Germinal center (tissue), 1 donor: ENCODE measurements around the gene DOCK8.
"Not testable (repeated sequence)": the region's sequence is repeated elsewhere in the genome, so short reads cannot be mapped to it uniquely, and the experiment has no call there.

Source experiments
- DNase-seq: peaks from one replicate; pipeline ENCODE4 v3.0.0; 2012; ENCODE audit warnings: mixed read lengths, low spot score

Gene DOCK8

DNA sequence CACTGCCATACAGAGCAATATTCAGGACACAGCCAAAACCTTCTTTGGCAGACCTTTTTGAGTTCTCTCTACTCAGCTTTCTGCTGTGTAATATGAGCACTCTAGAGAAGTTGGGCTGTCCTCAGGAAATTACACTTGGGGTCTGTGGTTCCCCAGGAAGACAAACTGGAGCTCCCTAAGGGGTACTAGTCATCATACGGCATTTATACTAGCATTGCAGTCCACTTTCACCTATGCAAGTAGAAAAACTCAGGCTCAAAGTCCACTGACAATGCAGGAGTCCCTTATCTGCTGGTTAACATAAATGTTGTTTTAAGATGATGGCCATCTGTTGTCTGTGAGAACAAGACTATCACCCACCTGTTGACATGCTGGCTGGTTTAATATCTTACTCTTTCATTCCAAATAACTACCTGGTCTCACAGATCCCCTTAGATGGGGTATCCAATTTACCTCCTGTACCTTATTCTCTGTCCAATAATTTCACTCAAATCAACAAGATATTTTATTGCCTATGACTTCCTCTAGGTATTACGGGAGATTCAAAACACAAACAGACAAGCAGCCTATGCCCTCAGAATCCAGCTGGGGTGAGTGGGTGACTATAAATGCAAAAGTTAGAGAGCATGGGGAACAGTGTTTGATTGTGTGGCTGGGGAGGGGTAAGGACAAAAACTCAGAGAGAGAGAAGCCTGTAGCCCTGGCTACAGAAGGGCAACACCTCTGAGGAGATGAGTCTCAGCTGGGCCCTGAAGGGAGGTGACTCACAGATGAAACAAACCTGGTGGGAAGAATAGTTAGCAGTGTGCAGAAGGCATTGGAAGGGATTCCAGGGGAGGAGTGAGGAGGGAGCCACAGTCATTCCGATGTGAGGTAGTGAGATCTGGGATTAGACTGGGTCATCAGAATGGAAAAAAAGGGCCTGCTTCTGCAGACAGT is 10.2 kb downstream of the DOCK8 start:
- no peak for DNase-seq

DNA sequence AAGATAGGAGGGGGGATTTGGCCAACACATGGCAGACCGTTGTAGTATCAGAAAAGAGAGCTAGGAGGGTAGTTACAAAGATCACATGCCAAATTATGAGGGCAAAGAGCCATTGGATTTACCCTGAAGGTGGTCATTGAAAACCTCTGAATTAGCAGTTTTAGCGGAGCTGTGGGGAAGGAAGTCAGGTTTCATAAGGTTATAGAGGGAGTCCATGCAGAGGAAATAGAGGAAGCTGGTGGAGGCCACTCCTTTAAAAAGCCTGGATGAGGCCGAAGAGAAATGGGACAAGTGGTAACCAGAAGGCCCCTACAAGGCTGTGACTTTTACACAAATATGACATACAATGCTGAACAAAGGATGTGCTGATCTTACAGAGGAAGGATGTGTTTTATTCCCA is 13.2 kb downstream of the DOCK8 start:
- DNase-seq: no peak

DNA sequence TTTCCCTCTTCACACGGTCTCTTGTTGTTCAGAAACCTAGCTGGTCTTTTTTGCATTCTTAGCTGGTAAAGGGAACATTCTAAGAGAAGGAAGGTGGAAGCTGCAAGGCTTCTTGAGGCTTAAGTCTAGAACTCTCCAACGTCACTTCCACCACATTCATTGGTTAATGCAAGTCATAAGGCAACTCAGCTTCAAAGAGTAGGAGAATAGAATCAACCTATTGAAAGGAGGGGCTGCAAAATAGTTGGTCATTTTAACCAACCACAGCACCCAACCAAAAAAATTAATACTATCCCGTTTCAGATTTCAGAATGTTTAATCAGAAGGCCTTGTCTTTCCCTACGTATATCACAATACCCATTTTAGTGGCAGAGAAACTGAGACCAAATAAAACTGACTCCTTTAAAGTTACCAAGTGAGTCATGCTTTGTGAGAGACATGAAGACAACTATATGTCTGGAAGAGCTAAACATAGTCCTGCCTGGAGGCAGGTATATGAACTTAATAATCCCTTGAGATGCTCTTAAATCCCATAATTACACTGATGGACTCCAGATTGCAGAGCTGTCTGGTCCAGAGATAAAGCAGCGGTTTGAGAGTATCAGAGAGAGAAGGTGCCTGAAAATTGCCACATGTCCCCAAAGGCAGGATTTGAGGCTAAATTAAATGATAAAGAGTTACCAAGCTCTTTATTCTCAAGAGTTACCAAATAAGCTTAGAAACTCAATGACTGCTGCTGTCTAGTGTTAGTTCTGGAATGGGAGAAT is 14.4 kb downstream of the DOCK8 start:
- DNase-seq: no peak

DNA sequence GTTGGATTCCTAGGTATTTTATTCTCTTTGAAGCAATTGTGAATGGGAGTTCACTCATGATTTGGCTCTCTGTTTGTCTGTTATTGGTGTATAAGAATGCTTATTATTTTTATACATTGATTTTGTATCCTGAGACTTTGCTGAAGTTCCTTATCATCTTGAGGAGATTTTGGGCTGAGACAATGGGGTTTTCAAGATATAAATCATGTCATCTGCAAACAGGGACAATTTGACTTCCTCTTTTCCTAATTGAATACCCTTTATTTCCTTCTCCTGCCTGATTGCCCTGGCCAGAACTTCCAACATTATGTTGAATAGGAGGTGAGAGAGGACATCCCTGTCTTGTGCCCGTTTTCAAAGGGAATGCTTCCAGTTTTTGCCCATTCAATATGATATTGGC is 17.0 kb downstream of the DOCK8 start:
- not testable (repeated sequence) for DNase-seq

DNA sequence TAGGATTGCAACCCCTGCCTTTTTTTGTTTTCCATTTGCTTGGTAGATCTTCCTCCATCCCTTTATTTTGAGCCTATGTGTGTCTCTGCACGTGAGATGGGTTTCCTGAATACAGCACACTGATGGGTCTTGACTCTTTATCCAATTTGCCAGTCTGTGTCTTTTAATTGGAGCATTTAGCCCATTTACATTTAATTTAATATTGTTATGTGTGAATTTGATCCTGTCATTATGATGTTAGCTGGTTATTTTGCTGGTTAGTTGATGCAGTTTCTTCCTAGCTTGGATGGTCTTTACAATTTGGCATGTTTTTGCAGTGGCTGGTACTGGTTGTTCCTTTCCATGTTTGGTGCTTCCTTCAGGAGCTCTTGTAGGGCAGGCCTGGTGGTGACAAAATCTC is 19.0 kb downstream of the DOCK8 start:
- DNase-seq: not testable (repeated sequence)

DNA sequence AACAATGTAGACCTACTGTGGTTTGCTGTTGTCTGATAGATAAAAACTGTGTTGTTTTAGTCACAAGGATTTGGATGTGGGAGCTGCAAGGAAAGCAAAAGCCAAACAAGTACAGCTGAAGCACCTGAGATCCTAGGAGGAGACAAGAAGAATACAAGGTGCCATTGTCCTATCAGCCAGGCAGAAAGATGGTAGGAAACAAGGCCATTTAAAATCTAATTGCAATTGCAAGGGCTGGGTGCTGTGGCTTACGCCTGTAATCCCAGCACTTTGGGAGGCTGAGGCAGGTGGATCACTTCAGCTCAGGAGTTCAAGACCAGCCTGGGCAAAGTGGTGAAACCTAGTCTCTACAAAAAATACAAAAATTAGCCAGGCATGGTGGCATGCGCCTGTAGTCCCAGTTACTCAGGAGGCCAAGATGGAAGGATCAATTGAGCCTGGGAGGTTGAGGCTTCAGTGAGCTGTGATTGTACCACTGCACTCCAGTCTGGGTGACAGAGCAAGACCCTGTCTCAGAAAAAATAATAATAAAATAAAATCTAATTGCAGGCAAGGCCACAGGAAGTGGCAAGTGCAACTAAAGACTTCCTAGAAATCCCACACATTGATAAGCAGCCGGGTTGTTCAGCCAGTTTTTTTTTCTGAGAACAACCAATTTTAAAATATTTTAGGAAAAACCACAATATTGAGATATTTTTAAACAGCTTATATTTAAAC is 22.6 kb downstream of the DOCK8 start:
- no peak for DNase-seq

DNA sequence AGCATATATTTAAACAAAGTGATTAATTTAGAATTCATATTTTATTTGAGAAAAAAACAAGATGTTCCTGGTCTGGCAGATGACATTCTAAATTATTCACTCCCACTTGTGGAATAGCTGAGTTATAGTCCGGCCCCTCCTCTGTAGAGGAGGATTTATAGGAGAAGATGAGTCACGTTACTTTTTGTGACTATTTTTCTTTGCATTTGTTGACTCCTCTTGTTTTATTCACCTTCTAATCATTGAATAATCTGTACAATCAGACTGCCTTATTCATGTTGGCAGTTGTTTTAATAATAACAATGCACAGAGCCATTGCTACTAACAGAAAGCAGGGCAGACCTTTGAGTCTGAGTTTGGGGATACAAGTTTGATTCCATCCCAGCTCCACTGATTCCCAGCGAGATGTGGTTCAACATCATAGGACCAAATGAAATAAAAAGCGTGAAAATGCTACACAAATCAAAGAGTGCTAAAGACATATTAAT is 23.2 kb downstream of the DOCK8 start:
- no peak for DNase-seq

DNA sequence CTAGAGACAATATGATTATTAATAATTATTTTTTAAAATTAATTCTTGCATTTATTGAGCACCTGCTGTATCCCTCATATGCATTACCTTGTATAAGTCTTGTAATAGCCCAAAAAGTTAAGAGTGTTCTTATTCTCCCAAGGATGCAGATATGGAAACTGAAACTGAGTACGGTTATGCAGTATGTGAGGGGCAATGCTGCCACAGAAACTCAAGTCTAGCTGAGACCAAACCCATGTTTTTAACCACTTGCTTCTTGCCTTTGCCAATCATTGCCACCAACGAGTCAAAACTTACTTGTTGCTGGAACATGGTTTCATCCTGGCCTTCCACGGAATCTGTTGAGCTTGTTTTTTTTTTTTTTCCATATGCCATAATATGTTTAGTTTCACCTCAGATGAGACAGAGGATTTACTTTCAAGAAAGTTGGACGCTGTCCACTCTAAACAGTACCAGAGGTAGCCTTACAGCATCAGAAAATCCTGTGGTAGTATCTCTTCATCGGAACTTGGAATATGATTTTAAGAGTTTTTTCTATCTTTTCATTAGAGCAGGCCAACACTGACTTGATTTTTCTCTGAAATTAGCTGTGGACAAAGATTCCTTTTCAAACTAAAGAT is 27.9 kb downstream of the DOCK8 start:
- no peak for DNase-seq

DNA sequence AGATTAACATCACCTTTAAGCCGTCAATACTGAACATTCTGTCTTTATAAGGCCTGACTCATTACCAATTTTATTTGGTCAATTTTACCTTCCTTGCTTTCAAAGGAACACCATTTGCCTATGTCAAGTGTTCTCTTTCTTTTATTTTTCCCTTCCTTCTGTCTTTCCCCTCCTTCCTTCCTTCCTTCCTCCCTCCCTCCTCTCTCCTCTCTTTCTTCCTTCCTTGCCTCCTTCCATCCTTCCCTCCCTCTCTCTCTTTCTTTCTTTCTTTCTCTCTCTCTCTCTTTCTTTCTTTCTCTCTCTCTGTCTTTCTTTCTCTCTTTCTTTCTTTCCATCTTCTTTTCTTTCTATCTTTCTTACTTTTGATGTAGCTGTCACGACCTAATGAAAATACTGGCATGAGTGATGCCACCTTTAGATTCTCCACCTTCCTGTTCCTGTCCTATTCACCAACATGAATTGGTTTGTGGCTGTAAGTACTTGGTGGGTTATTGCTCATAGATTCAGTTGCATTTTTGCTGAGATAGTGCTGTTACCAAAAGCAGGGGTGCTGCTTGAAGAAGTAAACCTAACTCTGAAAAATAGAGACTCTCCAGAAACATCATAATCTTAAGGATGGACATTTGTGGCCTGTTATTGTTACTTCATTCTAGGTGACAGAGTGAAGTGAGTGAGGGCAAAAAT is 33.8 kb downstream of the DOCK8 start:
- no peak for DNase-seq

DNA sequence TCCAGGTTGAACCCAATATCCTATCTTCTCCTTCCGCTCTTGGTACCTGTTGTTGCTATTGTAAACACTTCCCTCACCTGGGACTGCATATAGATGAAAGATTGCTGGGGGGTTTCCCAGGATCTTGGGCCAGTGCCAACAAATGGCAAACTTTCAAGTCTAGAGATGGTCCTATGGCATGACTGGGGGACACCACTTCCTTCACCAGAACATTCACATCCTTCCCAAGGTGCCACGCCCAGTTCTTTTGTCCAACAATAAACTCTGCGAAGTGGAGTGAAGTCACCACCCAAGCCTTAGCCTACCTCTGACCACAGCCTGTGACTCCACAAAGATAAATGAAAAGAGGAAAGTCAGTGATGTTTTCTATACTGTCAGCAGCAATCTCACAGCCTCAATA is 34.4 kb downstream of the DOCK8 start:
- DNase-seq: no peak

DNA sequence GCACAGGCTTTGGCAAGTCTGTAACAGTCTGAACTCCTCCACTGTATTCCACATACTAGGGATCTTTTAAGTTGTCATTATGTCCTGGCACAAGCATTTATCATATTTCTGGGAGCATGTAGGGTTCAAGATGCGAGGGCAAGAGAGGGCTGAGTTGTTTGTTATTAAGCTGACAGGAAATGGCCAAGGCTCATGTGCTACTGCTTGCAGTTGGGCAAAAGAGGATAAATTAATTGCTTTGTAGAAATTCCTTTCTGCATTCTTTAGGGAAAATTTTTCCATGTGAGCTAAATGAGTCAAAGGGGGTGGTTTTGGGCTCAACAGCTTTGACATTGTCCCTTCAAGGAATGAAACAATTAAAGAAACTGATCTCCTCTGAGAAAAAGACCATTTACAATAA is 35.4 kb downstream of the DOCK8 start:
- no peak for DNase-seq

DNA sequence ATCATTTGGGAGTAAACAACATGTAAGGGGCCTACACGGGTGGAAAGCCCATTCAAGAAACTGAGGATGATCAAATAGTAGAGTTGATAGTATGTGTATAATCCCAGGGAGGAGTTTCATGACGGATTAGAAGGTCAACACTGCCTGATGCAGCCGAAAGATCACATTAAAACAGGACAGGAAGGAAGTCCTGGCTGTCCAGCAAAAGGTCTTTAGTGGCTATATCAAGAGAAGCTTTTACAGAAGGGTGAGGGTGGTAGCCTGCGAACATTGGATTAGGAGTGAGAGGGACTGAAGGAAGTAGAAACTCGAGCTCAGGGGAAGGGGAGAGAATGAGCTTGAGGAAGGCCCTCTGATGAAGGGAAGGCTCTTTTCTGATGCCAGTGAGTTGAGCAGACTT is 36.0 kb downstream of the DOCK8 start:
- no peak for DNase-seq

DNA sequence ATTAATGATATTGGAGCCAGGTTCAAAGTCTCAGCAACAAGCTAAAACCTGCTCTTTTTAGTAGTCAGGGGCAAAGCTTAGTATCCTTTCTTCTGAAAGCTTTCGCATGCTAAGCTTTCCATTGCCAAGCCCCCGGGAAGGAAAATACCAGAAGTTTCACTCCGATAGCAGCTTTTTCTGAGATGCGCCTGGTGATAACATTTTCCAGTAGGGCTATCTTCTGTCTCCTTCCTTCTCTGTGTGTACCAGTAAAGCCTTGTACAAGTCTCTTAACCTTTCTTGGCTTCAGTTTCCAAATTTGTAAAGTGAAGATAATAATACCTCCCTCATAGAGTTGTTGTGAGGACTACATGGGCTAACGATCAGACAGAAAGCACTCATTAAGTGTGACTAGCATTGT is 36.7 kb downstream of the DOCK8 start:
- DNase-seq: no peak

DNA sequence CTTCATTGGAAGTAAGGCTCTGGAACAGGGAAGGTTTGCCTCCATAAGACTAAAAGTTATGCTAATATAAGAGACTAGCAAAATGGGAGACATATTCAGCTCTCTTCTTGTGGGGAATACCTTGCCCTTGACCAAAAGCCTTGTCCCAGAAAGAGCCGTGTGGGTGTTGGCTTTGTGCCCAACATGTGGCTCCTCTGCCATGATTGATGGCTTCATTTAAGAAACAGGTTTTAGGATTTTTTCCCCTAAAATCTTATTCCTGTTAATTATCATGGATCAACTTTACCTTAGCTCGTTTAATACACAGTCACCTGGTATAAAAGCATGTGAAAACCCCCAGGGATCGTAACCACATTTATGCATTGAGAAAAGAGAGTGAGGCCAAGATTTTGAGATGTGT is 38.9 kb downstream of the DOCK8 start:
- no peak for DNase-seq

DNA sequence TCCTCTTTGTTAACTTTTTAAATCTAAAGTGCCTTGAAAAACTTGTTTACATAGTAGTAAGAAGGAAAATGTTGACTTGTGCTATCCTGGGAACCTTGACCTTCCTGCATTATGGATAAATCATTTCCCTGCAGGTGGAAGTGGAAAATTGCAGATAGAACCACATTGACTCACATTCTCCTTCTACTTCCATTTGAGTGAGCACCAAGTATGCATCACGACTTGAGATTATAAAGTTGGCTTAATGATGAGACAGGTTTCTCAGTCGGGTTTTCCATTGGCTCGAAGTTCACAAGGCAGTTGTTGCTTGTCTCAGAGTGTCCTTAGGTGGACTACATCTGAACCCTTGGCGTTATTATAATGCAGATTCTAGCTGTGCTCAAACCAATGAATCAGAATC is 39.9 kb downstream of the DOCK8 start:
- DNase-seq: no peak

DNA sequence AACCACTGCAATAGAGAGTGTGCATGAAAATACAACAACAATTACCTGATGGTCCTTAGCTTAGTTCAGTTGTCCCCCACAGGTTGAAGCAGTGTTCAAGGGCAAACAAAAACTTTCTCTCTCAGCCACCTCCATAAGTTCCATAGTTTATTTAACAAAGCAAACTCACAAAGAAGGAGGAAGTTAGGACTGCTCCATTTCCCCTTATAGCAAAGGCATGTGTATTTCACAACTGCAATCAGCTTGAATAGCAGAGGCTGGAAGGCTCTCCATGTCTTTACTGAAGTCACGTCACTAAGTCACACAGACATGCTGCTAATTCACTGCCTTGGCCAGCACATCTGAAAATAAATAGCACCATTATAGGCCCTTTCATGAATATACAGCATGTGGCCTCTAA is 43.3 kb downstream of the DOCK8 start:
- no peak for DNase-seq

DNA sequence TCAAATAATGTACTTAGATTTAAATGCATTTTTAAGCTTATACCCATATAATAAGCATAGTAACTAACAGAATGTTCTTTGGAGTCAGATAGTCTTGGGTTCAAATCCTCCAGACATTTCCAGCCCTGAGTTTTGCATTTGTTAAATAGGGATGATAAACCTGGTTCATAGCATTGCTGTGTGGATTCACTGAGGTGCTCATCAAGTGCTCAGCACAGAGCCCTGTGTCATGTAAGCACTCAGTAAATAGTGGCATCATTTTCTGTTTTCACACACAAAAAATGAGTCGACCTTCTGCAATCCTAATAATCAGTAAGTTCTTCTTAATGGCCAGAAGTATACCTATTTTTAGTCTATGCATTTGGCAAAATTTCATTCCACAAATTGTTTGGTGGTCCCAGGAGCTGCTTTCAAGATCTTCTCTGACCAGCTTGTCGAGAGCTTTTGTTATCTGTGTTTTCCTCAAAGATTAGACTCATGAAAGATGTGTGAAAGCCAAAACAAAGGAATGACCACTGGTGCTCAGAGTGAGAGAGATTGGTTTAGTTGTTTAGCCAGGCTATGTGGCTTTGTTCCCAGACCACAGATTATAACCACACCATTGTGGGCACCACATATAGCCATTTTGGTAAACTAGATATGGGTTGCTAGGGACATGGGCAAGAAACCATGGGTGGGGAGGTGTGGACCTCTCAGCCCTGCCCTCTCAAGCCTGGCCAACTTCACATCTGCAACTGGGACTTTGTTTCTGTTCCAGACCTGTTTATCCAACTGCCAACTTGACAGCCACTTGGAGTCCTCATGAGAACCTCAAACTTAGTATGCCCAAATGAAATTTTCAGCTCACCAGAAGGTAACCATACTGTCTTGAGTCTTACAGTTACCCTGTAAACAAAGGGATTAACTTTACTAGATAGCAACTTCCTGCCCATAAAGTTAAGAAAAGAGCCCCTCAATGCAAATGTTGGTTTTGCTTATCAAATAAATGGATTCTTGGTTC is 45.0 kb downstream of the DOCK8 start:
- no peak for DNase-seq

DNA sequence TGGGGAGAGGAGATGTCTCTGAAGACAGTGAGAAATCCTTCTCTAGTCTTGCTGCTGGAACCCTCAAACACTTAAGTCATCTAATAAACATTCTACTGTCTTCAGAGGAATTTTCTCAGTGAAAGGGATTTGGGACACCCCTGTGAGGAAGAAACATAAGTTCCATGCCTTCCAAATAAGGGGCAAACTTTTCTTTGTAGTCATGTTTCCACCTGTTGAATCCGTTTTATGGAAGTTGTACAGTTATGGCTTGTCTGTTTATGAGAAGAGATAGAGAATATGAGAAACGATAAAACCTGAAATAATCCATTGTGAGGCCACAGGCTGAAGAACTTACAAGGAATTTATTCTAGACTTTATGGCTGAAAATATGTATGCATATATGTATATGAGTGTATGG is 49.6 kb downstream of the DOCK8 start:
- DNase-seq: no peak

DNA sequence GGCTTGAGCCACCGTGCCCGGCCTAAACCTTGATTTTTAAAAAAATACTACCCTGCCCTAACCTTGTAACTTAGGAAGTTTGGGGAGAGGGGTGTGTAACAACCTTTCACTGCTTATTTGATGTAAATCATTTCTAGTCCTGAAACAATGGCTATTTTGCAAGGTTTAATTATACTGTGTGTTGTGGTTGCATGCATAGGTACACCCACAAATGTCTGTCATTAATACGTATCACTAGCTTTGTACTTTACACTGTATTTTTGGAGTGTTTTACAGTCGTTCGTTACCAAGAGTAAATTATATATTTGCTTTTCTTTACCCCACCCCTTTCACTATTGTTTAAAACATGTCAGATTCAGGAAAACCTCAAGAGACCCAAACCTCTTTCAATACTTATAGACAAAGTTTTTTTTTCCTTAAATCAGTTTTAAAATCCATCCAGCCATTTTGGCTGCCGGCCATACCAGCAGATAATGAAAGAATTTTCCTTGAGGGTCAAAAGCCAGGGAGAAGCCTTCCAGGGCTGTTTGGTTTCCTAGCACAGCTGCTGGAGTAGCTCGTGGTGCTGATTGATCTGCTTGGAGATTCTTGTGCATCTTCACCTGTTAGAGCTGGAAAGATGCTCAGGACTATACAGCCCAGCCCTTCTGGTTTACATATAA is 50.7 kb downstream of the DOCK8 start:
- DNase-seq: no peak

DNA sequence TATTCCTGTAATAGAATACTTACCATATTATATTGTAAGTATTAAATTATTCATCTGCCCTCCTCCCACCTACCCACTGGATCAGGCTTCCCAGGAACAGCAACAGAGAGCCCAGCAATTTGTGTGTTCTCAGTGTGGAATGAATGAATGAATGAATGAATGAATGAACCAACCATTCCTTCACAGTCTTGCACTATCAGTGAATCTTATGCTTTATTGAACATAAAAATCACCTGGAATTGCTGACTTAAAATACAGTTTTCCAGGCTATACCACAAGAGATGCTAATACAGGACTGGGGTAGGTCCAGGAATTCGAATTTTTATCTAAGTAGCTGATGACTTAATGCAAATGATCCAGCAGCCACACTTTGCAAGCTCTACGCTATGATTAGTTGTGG is 51.6 kb downstream of the DOCK8 start:
- DNase-seq: no peak
